MM.1S (cell line): ENCODE data around the gene MMP3.

ENCODE experiments used
- EZH2 ChIP-seq: fragments of 300-600 bp; sonication (generic); optimal IDR thresholded peaks from 2 replicates; pipeline ENCODE3; 2017; ENCODE audit warnings: low read depth, mild to moderate bottlenecking, antibody characterized with exemption, low read length, mixed read lengths
- EZH2phosphoT487 ChIP-seq: fragments of 300-600 bp; sonication (generic); IDR thresholded peaks from 2 replicates; pipeline ENCODE4 v1.6.1; 2018; ENCODE audit warnings: antibody characterized with exemption, low read length
- TF ChIP-seq, protein P1 (sequence below): fragments of 300-600 bp; sonication (generic); IDR thresholded peaks from 2 replicates; pipeline ENCODE4 v1.5.1; 2016; ENCODE audit warnings: antibody characterized with exemption, low read length, mixed read lengths

DNA sequence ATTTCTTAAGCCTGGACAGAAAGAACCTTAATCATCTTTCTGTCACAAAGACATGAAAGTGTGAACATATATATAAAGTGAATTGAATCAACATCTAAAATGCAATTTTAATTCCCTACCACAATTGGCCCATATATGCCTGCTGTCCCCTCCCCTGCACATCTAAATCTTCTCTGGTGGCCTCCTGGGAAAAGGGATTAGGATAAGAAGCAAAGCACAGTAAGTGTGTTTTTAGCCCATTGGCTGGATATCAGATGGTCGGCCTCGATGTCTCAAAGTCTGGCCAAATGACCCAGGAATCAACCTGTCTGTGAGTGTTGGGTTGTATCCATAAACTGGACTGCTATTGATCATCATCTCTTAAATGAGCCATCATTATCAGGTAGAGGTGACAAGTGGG lies 5.8 kb downstream of the MMP3 start:
- TF ChIP-seq, protein P1, sequence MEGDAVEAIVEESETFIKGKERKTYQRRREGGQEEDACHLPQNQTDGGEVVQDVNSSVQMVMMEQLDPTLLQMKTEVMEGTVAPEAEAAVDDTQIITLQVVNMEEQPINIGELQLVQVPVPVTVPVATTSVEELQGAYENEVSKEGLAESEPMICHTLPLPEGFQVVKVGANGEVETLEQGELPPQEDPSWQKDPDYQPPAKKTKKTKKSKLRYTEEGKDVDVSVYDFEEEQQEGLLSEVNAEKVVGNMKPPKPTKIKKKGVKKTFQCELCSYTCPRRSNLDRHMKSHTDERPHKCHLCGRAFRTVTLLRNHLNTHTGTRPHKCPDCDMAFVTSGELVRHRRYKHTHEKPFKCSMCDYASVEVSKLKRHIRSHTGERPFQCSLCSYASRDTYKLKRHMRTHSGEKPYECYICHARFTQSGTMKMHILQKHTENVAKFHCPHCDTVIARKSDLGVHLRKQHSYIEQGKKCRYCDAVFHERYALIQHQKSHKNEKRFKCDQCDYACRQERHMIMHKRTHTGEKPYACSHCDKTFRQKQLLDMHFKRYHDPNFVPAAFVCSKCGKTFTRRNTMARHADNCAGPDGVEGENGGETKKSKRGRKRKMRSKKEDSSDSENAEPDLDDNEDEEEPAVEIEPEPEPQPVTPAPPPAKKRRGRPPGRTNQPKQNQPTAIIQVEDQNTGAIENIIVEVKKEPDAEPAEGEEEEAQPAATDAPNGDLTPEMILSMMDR: no peak
- TF ChIP-seq EZH2 (no peak), EZH2phosphoT487 (no peak)
